Hepatocyte (in vitro differentiated cells): ENCODE data around the gene TOR4A. TPM values are rescaled to one million over a fixed set of nuclear protein-coding genes. Genes with fewer than 3 reads are reported as not detected.

Source experiments
- DNase-seq: peaks from one replicate; pipeline ENCODE4 v3.0.0-alpha.2; 2016; ENCODE audit warnings: low spot score
- H2AFZ ChIP-seq: fragments of 200-600 bp; sonication (generic); 2 replicates; pipeline ENCODE4 v1.6.0; 2016; ENCODE audit warnings: antibody characterized with exemption, mild to moderate bottlenecking
- H3K27ac ChIP-seq: fragments of 200-600 bp; sonication (generic); 2 replicates; pipeline ENCODE4 v1.5.1; 2016; ENCODE audit warnings: mild to moderate bottlenecking
- H3K27me3 ChIP-seq: fragments of 200-600 bp; sonication (generic); 2 replicates; pipeline ENCODE4 v1.6.1; 2016
- H3K36me3 ChIP-seq: fragments of 200-600 bp; sonication (generic); replicated peaks from 2 replicates; pipeline ENCODE4 v1.5.1; 2016; ENCODE audit warnings: low read depth; ENCODE audit not compliant: insufficient read depth
- H3K4me1 ChIP-seq: fragments of 200-600 bp; sonication (generic); 2 replicates; pipeline ENCODE4 v1.5.1; 2016; ENCODE audit warnings: mild to moderate bottlenecking, moderate library complexity; ENCODE audit not compliant: insufficient read depth
- H3K4me2 ChIP-seq: fragments of 200-600 bp; sonication (generic); 2 replicates; pipeline ENCODE4 v1.6.0; 2016
- H3K4me3 ChIP-seq: fragments of 200-600 bp; sonication (generic); 2 replicates; pipeline ENCODE4 v1.5.1; 2016; ENCODE audit warnings: mild to moderate bottlenecking
- H3K79me2 ChIP-seq: fragments of 200-600 bp; sonication (generic); 2 replicates; pipeline ENCODE4 v1.6.0; 2017; ENCODE audit warnings: mild to moderate bottlenecking
- H3K9me2 ChIP-seq: fragments of 200-600 bp; sonication (generic); replicated peaks from 2 replicates; pipeline ENCODE4 v1.6.0; 2017; ENCODE audit warnings: mild to moderate bottlenecking; ENCODE audit not compliant: insufficient read depth
- H3K9me3 ChIP-seq: fragments of 200-600 bp; sonication (generic); 2 replicates; pipeline ENCODE4 v1.5.1; 2016; ENCODE audit warnings: low read depth, mild to moderate bottlenecking
- H4K20me1 ChIP-seq: fragments of 200-600 bp; sonication (generic); 2 replicates; pipeline ENCODE4 v1.6.0; 2016; ENCODE audit warnings: mild to moderate bottlenecking; ENCODE audit not compliant: insufficient read depth, poor library complexity, severe bottlenecking
- EZH2 ChIP-seq: fragments of 200-600 bp; sonication (generic); IDR thresholded peaks from 2 replicates; pipeline ENCODE4 v1.6.1; 2016; ENCODE audit warnings: antibody characterized with exemption, mild to moderate bottlenecking, borderline replicate concordance
- EZH2phosphoT487 ChIP-seq: fragments of 200-600 bp; sonication (generic); IDR thresholded peaks from one replicate; pipeline ENCODE4 v1.6.1; 2018; ENCODE audit warnings: antibody characterized with exemption, mild to moderate bottlenecking, low read depth, moderate library complexity; ENCODE audit not compliant: unreplicated experiment, severe bottlenecking
- WGBS: methylation state at CpG from one replicate; pipeline ENCODE4 v1.1.6; 2016; ENCODE audit warnings: low lambda C conversion rate; ENCODE audit errors: missing lambda C conversion rate; 5-methylcytosine and 5-hydroxymethylcytosine counted together
- polyA plus RNA-seq: library from polyadenylated mRNA; unstranded; fragments of >200 nt; fragmentation: Nextera tagmentation; extraction: Ambion mirVana; gene quantifications from 2 replicates; pipeline ENCODE4 v1.2.1, GENCODE V29; 2016
- total RNA-seq: library from RNA; depleted of rRNA; stranded (reverse); fragments of >200 nt; gene quantifications from 2 replicates; pipeline ENCODE4 v1.2.3, GENCODE V29; 2014
- TF ChIP-seq, protein P1 (sequence below): fragments of 200-600 bp; sonication (generic); IDR thresholded peaks from 2 replicates; pipeline ENCODE4 v1.5.1; 2016; ENCODE audit warnings: antibody characterized with exemption, mild to moderate bottlenecking; ENCODE audit not compliant: poor library complexity

TOR4A gene
- total and polyA plus RNA-seq, 2 experiments from 2014 or later: 8.0 to 14.4 TPM

DNA sequence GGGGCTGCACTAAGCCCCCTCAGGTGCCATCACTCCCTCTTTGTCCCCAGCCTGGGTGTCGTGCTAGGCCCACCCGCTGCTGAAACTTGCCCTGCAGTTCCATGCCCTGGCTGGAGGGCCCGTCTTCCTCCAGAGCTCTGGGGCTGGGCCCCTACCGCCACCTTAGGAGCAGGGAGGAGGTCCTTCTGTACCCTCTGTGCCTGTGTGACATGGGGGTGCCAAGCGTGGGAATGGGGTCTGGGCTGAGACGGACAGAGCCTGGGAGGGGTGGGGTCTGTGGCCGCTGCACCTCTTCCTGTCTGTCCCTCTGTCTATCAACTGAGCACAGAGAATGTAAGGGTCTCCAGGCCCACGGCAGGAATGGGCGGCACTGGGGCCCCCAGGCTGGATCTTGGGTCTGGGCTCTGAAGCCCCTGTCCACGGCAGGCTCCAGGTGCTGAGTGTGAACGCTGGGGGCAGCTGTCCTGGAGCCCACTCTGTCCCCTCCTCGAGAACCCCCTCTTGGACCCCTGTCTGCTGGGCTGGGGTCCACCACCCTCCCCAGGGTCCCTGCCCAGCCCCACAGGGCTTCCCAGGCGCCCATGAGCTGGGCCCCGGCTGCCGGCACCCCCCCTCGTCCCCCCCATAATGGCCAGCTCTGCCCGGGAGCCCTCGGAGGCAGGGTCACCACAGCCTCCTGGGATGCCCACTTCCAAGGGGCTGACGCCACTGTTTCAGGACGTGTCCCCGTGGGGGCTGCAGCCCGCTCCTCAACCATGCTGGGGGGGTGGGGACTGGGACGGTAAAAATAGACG, 40.4 kb downstream of the TOR4A start:
- Histone ChIP-seq H2AFZ (no peak overlapping the region), H3K36me3 (no peaks in the 10 kb centered on the region), H3K9me2 (no peaks in the 10 kb centered on the region), H3K27ac (no peak overlapping the region), H3K4me1 (peaks cover 37% of the 10 kb centered on the region), H3K27me3 (no peaks in the 10 kb centered on the region), H3K79me2 (no peaks in the 10 kb centered on the region), H4K20me1 (no peaks in the 10 kb centered on the region), H3K4me3 (no peak overlapping the region), H3K9me3 (no peaks in the 10 kb centered on the region), H3K4me2 (no peak overlapping the region)
- 90% methylated on average over 19 of the region's 24 CpGs for WGBS
- TF ChIP-seq, protein P1, sequence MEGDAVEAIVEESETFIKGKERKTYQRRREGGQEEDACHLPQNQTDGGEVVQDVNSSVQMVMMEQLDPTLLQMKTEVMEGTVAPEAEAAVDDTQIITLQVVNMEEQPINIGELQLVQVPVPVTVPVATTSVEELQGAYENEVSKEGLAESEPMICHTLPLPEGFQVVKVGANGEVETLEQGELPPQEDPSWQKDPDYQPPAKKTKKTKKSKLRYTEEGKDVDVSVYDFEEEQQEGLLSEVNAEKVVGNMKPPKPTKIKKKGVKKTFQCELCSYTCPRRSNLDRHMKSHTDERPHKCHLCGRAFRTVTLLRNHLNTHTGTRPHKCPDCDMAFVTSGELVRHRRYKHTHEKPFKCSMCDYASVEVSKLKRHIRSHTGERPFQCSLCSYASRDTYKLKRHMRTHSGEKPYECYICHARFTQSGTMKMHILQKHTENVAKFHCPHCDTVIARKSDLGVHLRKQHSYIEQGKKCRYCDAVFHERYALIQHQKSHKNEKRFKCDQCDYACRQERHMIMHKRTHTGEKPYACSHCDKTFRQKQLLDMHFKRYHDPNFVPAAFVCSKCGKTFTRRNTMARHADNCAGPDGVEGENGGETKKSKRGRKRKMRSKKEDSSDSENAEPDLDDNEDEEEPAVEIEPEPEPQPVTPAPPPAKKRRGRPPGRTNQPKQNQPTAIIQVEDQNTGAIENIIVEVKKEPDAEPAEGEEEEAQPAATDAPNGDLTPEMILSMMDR: no peak
- TF ChIP-seq EZH2 (no peak), EZH2phosphoT487 (no peak)
- no peak for DNase-seq

DNA sequence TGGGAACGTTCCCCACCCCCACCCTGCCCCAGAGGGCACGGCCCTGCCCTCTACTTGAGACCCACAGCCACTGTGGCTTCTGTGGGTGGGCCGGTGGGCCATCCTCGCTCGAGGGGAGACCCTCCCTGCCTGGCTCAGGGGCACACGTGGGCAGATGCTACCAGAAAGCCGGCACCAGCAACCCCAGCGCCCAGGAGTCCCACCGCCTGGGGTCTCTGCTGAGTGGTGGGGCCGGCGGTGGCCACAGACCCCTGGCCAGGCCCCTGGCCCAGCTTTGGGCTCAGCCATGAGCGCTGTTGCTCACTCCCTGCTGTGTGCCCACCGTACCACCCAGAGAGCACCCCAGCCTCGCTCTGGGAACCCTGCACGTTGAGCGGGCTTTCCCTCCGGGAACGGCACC, 41.1 kb downstream of the TOR4A start:
- no peak for DNase-seq
- Histone ChIP-seq H3K79me2 (no peaks in the 10 kb centered on the region), H3K9me3 (no peaks in the 10 kb centered on the region), H3K4me3 (no peak overlapping the region), H3K36me3 (no peaks in the 10 kb centered on the region), H3K27me3 (no peaks in the 10 kb centered on the region), H2AFZ (no peak overlapping the region), H3K4me1 (peaks cover 31% of the 10 kb centered on the region), H3K9me2 (no peaks in the 10 kb centered on the region), H3K27ac (no peak overlapping the region), H3K4me2 (no peak overlapping the region), H4K20me1 (no peaks in the 10 kb centered on the region)
- WGBS: 94% methylated on average over 16 of the region's 18 CpGs
- TF ChIP-seq EZH2phosphoT487 (no peak), EZH2 (no peak)
- TF ChIP-seq, protein P1: no peak

DNA sequence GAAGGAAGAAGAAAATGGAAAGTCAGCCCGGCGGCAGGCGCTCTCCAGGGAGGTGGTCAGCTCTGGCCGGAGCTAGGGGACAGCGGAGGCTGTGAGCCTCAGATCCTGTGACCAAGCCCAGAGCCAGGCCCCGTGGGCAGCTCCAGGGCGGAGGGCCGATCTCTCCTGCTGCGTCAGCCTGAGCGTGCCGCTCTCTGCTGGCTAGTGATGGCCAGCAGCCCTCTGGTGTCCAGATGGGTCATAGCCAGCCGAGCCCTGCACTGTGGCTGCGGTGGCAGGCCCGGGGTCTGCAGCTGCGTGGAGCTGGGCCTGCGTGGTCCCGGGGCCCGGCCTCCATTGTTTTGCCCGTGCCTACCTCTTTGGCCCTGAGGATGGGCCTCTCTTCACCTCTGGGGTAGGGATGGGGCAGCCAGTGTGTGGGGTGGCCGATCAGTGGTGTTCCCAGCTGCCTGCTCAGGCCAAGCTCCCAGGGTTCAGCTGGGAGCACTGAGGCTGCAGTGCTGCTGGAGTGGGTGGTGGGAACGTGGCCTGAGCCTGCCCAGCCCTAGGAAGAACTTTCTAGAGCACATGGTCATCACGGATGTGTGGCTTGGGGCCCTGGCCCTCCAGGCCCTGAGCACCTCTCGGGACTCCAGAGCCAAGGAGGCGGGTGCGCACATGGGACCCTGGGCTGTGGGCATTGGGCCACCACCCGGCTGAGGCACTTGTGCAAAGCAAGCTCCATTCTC, 41.6 kb downstream of the TOR4A start:
- no peak overlapping the region for H2AFZ ChIP-seq
- no peaks in the 10 kb centered on the region for H4K20me1 ChIP-seq
- no peaks in the 10 kb centered on the region for H3K9me2 ChIP-seq
- no peaks in the 10 kb centered on the region for H3K36me3 ChIP-seq
- H3K4me3 ChIP-seq: no peak overlapping the region
- H3K27me3 ChIP-seq: no peaks in the 10 kb centered on the region
- no peak overlapping the region for H3K4me2 ChIP-seq
- WGBS: 78% methylated on average over 26 of the region's 26 CpGs
- no peaks in the 10 kb centered on the region for H3K9me3 ChIP-seq
- no peaks in the 10 kb centered on the region for H3K79me2 ChIP-seq
- H3K4me1 ChIP-seq: peaks cover 25% of the 10 kb centered on the region
- peak; percentile 20 for DNase-seq
- TF ChIP-seq, protein P1: no peak
- TF ChIP-seq EZH2 (no peak), EZH2phosphoT487 (no peak)
- H3K27ac ChIP-seq: no peak overlapping the region
